Peyer's patch (tissue), 4 donors: Measurements from ENCODE around the gene KLK10.

ENCODE experiments used
- CTCF ChIP-seq, 6 experiments: fragments of 450-650 bp in 4 of 6; fragments of 200-600 bp in 2 of 6; sonication (generic) in 1 of 6; IDR thresholded peaks; one replicate each; pipeline ENCODE4 v1.5.1; 2017 to 2019; ENCODE audit warnings: antibody characterized with exemption in 6 of 6, mild to moderate bottlenecking in 3 of 6, moderate library complexity in 1 of 6
- POLR2A ChIP-seq, 2 donors: fragments of 450-650 bp; IDR thresholded peaks; one replicate each; pipeline ENCODE4 v1.5.1; 2017; ENCODE audit warnings: antibody characterized with exemption in 2 of 2, mild to moderate bottlenecking in 2 of 2, moderate library complexity in 2 of 2

- TF ChIP-seq CTCF (IDR thresholded peaks at IDR 0.05), result no peak
- TF ChIP-seq POLR2A (IDR thresholded peaks at IDR 0.05), result no peak
Measured at GRCh38 chr19:51064534-51065220, 45.2 kb upstream of the KLK10 start, which contains the start of gene KLK13.
